GM18511 (cell line): ENCODE measurements around the gene MYO16.
"Not testable (repeated sequence)": the region's sequence is repeated elsewhere in the genome, so short reads cannot be mapped to it uniquely, and the experiment has no call there.

Source experiments
- ATAC-seq: cut with Tn5 transposase; IDR thresholded peaks from one replicate; pipeline ENCODE4 v1.9.1; 2021; ENCODE audit warnings: mild to moderate bottlenecking, moderate library complexity; ENCODE audit not compliant: unreplicated experiment

Gene MYO16

DNA sequence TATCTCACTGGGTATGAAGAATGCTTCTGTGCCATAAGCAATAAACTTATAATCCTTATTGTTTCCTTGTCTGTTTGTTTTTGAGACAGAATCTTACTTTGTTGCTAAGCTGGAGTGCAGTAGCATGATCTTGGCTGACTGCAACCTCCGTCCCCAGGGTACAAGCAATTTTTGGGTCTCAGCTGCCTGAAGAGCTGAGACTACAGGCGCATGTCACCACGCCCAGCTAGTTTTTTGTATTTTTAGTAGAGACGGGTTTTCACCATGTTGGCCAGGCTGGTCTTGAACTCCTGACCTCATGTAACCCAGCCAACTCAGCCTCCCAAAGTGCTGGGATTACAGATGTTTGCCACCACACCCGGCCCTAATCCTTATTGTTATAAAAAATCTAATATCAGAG is 112.5 kb downstream of the MYO16 start:
- ATAC-seq = no peak

DNA sequence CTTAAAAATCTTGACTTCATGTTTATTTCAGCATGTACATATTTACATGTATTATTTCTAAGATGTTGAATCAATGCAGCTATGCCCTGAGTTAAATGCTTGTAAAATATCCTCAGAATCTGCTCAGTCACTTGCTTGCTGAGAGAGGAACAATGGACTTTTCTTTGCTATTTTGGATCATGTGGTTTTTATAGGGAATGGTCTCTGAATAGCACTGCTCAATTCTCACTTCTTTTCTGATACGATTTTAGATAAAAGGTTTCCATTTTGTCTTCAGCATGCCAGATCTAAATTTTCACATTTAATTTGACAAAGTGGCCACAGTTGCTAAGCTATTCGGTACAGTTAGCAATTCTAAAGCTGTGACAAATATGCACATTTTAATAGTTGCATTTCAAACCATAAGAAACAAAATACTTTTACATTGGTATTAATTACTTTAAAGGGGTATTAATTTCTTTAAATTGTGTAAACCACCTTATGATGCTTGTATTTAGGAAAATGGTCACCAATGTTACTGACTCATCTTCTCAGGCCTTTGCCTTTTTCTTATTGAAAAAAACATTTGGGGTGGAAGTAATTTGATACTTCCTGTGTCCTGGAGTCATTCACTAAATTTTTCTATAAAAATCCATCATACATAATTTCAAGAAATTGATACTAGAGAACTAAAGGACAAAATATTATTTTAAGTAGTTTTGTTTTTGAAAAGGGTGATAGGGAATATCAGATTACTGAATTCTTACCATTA is 113.5 kb downstream of the MYO16 start:
- no peak for ATAC-seq

DNA sequence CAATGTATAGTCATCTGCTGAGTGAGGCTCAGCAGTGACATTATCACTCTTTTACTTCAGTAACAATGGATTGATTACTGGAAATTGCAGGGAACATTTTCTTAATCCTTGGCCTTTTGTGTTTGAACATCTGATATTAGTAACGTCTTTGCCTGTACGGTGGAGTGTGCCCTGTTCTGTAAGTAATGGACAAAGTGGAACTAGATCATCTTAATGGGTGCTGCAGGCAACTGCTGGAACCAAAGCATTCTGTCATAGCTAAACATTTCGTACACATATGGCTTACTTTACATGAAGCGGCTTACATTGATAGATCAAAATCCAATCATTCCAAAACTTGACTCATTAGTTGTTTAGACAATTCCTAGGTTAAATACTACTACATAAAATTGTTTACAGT is 114.1 kb downstream of the MYO16 start:
- ATAC-seq = no peak

DNA sequence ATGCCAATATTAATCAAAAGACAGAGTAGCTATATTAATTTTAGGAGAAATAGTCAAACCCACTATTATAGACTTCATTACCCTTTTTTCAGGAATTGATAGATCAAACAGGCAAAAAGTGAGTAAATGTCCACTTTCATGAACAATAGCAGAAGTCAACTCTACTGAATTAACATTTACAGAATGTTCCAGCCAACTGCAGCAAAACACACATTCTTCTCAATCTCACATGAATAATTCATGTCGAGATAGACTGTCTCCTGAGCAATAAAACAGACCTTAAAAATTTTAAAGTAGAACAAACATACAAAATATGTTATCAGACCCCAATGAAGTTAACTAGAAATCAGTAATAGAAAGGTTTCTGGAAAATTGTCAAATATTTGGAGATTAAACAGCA is 118.4 kb downstream of the MYO16 start:
- no peak for ATAC-seq

DNA sequence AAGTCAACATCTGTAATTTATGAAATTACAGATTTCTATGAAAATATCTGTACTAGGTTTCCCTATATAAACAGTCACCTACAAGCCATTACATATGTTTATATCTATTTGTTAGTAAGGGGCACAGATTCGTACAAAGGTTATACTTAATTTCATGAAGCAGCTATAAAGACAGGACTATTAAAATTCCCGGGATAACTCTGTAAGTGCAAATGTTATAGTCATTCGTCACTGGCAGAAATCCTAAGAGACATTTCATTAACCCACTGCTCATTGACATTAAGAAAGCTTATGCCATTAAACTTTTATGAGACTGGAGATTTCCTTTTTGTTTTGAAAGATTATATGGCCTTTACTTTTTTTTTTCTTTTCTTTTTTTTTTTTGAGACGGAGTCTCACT is 122.9 kb downstream of the MYO16 start:
- ATAC-seq = no peak

DNA sequence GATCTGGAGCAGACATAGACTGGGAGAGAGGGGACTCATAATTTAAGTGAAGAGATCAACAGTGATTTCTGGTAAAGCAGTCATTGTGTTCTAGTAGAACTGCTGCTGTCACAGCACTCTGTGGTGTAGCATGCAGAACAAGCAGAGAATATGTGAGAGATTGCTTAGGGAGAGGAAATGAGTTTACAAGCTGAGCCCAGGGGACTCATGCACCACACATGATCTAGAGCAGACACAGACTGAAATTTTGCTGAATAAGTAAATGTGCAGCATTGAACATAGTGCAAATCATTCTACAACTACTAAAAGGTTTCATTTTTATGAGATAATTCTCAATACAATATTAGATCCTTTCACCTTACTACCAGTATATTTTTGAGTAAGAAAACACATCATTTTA is 125.7 kb downstream of the MYO16 start:
- no peak for ATAC-seq

DNA sequence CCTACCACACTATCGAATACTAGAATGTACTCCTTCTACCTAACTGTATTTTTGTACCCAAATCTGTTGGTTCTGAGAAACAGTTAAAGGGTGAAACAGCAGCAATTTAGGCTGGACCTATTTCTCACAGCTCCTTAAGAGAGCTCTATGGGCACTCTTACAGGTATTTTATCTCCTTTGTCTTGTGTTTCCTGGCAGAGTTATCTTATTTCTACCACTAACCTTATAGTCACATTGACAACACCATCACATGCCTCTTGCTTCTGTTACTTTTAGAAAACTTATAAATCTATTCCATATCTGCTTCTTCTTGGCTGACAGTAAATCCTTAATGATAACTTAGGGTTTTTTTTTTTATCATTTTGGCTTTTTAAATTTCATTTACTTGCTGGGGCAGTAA is 130.7 kb downstream of the MYO16 start:
- no peak for ATAC-seq

DNA sequence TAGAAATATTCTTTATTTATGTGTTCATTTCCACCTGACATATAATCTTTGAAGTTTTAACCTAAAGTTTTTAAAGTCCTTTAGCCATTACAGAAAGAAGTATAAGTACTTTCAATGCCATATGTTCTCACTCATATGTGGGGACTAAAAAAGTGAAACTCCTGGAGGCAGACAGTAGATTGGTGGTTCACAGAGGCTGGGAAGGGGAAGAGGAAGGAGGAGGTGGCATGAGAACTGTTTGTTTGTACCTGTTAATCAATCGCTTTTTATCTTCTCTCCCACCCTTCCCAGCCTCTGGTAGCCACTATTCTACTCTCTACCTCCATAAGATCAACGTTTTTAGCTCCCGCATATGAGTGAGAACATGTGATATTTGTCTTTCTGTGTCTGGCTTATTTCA is 131.1 kb downstream of the MYO16 start:
- ATAC-seq = no peak

DNA sequence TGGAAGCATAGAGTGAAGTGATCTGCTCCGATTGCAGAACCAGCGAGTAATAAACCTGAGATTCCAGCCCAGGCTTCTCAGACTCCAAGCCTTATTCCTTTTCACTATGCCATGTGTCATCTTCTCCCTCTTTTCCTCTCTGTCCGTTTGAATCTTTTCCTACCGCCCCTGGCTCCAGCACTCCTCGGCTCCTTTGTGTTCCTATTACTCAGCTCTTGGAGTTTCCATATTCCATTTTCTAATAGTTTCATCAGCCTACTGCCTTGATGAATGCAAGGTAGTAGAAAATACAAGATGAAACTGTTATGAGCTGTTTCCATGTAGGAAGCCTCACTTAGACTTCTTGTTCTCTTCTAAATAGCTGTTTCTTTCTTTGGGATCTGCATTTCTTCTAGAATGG is 138.6 kb downstream of the MYO16 start:
- no peak for ATAC-seq

DNA sequence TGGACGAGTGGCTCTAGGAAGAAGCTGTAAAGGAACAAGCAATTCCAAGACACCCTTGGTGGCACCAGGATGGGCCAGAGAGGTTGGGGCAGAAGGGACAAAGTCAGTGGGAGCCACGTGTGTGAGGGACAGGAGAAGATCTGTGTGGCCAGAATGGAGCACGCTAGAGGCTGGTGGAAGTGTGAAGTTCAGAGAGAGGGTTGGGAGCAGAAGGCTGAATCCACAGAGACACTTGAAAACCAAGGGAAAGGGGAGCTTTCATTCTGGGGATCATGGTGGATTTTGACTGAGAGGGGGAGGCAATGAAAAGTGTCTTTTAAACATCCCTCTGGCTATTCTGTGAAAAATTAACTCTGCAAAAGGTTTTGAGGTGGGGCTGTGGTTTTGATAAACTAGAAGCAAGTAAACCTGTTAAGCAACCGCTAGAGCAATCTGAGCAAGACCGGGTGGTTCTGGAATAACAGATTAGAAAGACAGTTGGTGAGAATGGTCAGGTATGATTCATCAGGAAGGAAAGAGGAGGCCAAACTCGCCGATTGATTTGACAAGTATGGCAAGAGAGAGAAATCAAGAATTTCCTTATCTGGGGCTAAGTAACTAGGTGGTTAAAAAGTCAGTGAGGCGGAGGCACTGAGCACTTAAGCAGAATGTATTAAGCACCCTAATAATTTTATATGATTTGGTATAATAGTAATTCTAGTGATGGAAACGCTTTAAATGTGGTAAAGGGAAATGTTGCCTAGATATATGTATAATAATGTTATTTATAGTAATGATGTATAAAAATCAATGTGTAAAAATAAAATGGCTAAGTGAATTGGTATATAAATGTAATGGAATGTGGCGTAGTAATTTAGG is 140.0 kb downstream of the MYO16 start:
- no peak for ATAC-seq

DNA sequence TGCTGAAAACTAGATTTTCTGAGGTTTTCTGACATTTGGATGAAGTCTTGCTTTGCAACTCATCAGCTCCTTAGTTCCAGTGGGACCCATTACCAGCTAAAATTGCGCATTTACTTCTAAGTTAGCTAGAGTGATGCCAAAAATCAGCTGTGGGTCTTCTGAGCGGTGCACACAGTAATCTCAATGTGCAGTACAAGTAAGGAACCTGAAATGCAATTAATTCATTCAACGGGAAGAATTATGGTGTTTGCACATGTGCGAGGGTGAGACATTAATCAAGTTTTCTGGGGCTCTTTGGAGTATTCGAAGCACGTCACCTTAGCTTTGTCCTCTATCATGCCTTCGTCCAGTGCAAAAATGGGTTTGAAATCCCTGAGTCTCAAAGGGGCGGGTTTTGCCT is 146.2 kb downstream of the MYO16 start:
- no peak for ATAC-seq

DNA sequence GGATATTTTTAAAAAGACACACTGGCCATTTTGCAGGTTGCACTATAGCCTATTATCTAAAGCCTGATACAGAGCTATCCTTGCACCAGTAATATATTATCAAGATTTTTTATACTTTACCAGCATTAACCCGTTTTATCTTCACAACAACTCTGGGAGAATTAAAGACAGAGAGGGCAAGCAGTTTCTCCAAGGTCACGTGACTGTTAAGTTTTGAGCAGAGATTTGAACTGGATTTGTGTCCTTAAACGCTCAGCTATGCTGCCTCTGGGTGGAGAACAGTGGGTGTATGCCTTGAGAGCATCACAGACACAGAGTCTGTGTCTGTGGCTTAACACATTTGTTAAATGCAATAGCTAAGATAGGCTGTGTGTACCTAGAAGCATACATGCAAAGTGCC is 147.2 kb downstream of the MYO16 start:
- ATAC-seq = no peak

DNA sequence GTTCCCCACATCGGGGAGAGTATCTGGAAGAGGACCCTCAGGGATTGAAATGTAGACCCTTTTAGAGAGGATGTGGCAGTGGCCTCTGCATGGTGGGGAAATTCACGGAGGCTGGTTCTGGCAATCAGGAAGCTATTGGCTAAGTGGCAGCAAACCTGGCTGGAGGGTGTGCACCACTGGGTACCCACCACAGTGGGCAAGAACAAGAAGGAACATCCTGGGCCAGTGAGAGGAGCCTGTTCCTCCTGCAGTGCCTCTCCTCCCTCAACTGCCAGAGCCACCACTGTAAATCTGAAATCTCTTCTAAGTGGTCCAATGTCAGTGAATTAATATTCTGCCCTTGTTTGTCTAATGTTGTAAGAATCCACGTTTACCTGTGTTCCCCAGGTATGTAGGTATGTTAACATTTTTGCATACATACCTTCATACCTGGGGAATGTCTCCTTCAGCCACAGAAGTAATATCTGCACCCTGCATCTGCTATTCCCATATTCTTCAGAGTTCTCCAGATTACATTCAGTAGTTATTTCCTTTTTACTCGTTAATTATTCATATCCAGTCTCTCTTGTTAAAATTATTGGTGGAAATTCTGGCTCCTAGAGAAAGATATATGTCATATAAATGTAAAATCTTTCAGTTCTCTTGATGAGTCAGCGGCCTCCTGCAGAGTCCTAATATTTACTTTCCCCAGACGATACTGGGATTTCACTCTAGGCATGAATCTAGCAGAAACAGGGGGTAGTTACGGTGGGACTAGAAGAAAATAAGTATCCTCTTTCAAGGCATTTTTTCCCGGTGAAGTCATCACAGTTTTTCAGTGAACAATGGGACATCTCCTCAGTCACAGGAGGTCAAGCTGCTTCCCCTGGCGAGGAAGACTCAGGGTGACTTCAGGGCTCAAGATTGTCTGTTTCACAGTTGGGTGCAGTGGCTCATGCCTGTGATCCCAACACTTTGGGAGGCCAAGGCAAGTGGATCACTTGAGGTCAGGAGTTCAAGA is 148.3 kb downstream of the MYO16 start:
- no peak for ATAC-seq

DNA sequence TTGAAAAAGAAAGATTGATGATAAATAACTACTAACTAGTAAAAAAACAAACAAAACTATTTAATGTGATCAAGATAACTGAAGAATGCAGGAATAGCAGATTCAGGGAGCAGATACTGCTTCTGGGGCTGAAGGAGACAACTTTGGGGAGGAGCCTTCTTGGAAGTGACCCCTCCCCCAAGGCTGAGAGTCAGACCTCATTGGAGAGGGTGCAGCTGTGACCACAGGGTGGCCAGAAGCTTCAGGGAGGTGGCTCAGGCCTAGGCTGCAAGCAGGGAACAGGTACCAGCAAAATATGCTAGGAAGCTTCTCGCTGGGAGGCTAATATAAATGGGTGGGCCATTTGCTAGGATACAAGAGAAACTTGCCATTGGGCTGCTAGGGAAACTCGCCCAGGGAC is 149.9 kb downstream of the MYO16 start:
- no peak for ATAC-seq

DNA sequence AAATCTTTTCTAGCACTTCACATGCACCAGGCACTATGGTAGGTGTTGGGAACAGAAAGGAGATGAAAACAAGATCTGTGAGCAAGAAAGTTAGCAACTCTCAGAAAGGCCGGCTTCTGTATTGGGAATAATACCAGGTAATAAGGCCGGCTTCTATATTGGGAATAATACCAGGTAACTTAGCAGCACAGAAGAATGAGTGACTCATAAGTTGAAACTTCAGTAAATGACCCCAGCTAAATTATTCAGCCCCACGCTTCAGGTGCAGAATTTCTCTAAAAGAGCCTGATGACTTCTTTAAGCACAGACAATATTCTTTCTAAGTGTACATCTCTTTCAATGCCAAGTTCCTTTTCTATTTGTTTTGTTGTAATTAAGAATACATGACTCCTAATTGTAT is 151.3 kb downstream of the MYO16 start:
- ATAC-seq = no peak

DNA sequence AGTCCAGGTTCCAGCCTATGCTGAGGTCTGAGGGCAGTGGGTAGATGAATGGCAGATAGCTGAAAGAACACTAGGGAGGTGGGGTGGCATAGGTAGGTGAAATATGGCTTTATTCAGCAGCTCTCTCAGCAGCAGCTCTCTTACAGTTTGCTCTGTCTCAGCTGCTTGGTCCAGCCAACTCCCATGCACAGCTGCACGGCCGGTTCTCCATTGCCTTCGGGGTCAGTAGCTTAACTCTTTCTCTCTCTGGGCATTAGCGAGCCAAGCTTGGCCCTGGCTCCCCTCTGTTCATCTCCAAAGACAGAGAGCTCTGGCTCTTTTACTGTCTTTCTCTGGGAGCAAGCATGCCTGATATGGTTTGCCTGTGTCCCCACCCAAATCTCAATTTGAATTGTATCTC is 151.9 kb downstream of the MYO16 start:
- no peak for ATAC-seq

DNA sequence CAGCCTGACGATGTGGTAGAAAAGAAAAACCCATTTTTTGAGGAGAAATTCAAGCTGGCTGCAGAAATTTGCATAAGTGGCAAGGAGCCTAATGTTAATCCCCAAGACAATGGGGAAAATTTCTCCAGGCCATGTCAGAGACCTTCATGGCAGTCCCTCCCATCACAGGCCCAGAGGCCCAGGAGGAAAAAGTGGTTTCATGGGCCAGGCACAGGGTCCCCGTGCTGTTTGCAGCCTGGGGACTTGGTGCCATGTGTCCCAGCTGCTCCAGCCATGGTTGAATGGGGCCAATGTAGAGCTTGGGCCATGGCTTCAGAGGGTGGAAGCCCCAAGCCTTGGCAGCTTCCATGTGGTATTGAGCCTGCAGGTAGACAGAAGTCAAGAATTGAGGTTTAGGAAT is 153.1 kb downstream of the MYO16 start:
- ATAC-seq = not testable (repeated sequence)

DNA sequence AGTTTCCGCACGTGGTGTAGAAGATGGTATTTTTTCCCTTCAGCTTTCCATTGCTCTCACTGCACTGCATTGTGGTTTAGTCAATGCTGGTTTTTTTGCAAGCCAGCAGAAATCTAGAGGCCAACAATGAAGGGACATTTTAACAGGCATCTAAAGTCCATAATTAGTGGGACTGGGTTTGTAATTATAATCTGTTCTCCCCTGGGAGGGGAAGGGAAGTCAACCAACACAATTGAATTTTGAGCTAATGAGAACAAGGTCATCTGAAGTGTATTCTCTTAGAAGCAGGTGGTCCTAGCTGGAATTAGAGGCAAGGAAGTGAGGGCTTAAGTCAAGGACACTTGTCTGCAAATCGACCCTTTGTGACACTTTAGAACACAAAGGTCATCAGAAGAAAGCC is 156.4 kb downstream of the MYO16 start:
- ATAC-seq = no peak

DNA sequence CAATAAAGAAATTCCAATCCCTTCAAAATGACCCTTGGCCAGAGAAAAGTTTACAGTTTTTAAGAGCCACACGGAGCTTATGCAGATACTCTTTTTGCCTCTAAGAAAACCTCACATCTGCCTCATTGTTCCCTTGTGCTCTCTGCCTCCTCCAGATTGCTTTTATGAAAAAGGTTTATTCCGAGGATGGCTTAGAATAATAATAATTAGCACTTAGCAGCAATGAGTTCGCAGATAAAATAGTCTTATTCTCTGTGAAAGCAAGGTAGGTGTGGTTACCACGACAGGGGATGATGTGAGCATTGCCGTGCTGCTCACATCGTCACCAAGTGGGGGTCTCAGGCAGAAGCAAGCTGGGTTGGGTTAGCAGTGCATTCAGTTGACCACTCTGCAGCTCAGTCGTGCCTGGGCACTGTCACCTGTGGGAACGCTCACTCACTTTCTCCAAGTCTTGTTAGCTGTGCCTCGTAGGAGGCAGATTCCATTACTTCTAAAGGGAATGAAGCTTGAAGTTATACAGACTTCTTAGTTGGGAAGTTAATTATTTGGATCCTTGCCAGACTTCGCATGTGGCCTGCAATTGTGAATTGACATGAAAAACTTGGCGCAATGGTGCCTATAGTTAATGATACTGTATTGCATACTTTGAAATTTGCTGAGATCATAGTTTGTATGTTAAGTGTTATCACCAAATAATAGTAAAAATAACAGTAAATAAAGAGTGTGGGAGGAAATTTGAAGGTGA is 157.2 kb downstream of the MYO16 start:
- no peak for ATAC-seq

DNA sequence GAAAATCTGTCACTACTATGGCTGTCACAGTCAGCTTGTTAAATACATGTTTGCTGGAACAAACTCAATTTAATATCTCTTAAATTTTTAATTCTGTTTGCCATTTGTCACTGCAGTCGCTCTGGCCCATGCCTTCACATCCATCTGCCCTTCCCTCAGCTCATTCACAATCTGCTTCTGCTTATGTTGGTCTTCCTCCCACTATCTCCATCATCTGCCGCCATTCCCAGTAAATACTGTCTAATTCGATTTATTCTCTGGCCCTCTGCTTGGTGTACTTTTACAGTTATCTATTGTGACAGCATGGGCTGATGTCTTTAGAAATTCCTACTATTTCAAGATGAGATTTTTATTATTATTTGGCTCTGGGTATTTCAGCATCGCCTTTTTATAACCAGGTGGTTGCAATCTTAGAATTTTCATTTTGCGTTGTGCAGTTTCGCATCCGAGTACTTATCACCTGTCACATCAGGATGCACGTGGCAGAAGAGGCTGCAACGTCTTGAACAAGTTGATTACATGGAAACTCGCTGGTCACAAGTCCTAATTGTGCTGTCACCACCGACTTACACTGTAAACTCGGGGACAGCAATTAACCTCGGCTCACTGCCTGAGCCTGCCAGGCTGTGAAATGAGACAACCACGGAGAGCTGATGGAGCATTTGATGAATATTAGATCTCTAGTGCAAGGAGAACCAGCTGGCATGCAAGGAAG is 158.4 kb downstream of the MYO16 start:
- no peak for ATAC-seq
